Left ventricle myocardium inferior (tissue), 1 donor: ENCODE data around the gene ARHGEF10L. TPM values are rescaled to one million over a fixed set of nuclear protein-coding genes. Genes with fewer than 3 reads are reported as not detected.
"Not testable (repeated sequence)": the region's sequence is repeated elsewhere in the genome, so short reads cannot be mapped to it uniquely, and the experiment has no call there.

Experiments used
- DNase-seq: peaks from one replicate; pipeline ENCODE4 v3.0.0-alpha.2; 2020
- H3K27ac ChIP-seq: fragments of 200-600 bp; replicated peaks from 2 replicates; pipeline ENCODE4 v1.8.0; 2021
- H3K27me3 ChIP-seq: fragments of 200-600 bp; 2 replicates; pipeline ENCODE4 v1.8.0; 2021; ENCODE audit warnings: low read depth
- H3K36me3 ChIP-seq: fragments of 200-600 bp; 2 replicates; pipeline ENCODE4 v1.8.0; 2021
- H3K4me1 ChIP-seq: fragments of 200-600 bp; 2 replicates; pipeline ENCODE4 v1.8.0; 2021
- H3K4me3 ChIP-seq: fragments of 200-600 bp; 2 replicates; pipeline ENCODE4 v1.8.0; 2021; ENCODE audit warnings: mild to moderate bottlenecking, moderate library complexity
- H3K9me3 ChIP-seq: fragments of 200-600 bp; replicated peaks from 2 replicates; pipeline ENCODE4 v1.8.0; 2021
- CTCF ChIP-seq: fragments of 200-600 bp; IDR thresholded peaks from 2 replicates; pipeline ENCODE4 v1.8.0; 2021; ENCODE audit warnings: antibody characterized with exemption, mild to moderate bottlenecking, borderline replicate concordance
- intact Hi-C: fragments of 100-400 bp; cut with micrococcal nuclease; formaldehyde crosslinking; loops from one replicate; pipeline ENCODE4 v1.11.0; 2022
- total RNA-seq: library from RNA; stranded (reverse); fragmentation: NEBNext Ultra II Directional; extraction: Animal tissue kit (Norgen Biotek cat#: 25700); gene quantifications from one replicate; pipeline ENCODE4 v1.2.1, GENCODE V29; 2021
- donor health status: DM: no; HTN: yes; CAD: no; lungs with severe emphysema.

Gene ARHGEF10L
- total RNA-seq, 1 donor from 2014 or later = 59.1 TPM

- peak overlapping the region; percentile 22 for H3K27ac ChIP-seq
- no peak overlapping the region for H3K4me3 ChIP-seq
- no peaks in the 10 kb centered on the region for H3K36me3 ChIP-seq
- H3K27me3 ChIP-seq = no peaks in the 10 kb centered on the region
- intact Hi-C loops = loop anchor here (2.0 kb wide), 1 partner anchor 104 kb away; no protein-coding TSS in a partner anchor
- peaks cover 13% of the 10 kb centered on the region for H3K4me1 ChIP-seq
- H3K9me3 ChIP-seq = no peaks in the 10 kb centered on the region
- TF ChIP-seq CTCF = peak; percentile 90
- peak; percentile 85 for DNase-seq
Observed at GRCh38 chr1:17502326-17502778, 37.1 kb upstream of the ARHGEF10L start.

GRCh38 chr1:17503146-17503545 is 36.4 kb upstream of the ARHGEF10L start:
- Histone ChIP-seq H3K4me3 (no peak overlapping the region), H3K27ac (no peak overlapping the region), H3K27me3 (no peaks in the 10 kb centered on the region), H3K9me3 (no peaks in the 10 kb centered on the region), H3K36me3 (no peaks in the 10 kb centered on the region), H3K4me1 (peaks cover 13% of the 10 kb centered on the region)
- intact Hi-C loops = loop anchor here (2.0 kb wide), 1 partner anchor 104 kb away; no protein-coding TSS in a partner anchor
- no peak for DNase-seq
- TF ChIP-seq CTCF = no peak

- H3K27ac ChIP-seq, intact Hi-C loops, DNase-seq, H3K4me3 ChIP-seq, H3K9me3 ChIP-seq, H3K27me3 ChIP-seq, H3K36me3 ChIP-seq: not testable (repeated sequence)
- peaks cover 11% of the 10 kb centered on the region for H3K4me1 ChIP-seq
Observed at GRCh38 chr1:17507200-17507599, 32.3 kb upstream of the ARHGEF10L start.

- no peak for TF ChIP-seq CTCF
- Histone ChIP-seq H3K4me1 (peaks cover 4% of the 10 kb centered on the region), H3K9me3 (no peaks in the 10 kb centered on the region), H3K27ac (no peak overlapping the region), H3K36me3 (no peaks in the 10 kb centered on the region), H3K4me3 (no peak overlapping the region), H3K27me3 (no peaks in the 10 kb centered on the region)
- no peak for DNase-seq
- intact Hi-C loops = no loop called here
Observed at GRCh38 chr1:17507915-17508314, 31.6 kb upstream of the ARHGEF10L start.

- DNase-seq = no peak
- H3K4me3 ChIP-seq = no peak overlapping the region
- no peaks in the 10 kb centered on the region for H3K4me1 ChIP-seq
- intact Hi-C loops = no loop called here
- no peaks in the 10 kb centered on the region for H3K36me3 ChIP-seq
- no peaks in the 10 kb centered on the region for H3K9me3 ChIP-seq
- H3K27ac ChIP-seq = no peak overlapping the region
- H3K27me3 ChIP-seq = no peaks in the 10 kb centered on the region
- no peak for TF ChIP-seq CTCF
Observed at GRCh38 chr1:17509363-17509762, 30.1 kb upstream of the ARHGEF10L start.

- no peaks in the 10 kb centered on the region for H3K36me3 ChIP-seq
- no peaks in the 10 kb centered on the region for H3K27me3 ChIP-seq
- no peak for DNase-seq
- no peaks in the 10 kb centered on the region for H3K4me1 ChIP-seq
- no peak overlapping the region for H3K27ac ChIP-seq
- no peaks in the 10 kb centered on the region for H3K9me3 ChIP-seq
- H3K4me3 ChIP-seq = no peak overlapping the region
- intact Hi-C loops = no loop called here
- TF ChIP-seq CTCF = no peak
Observed at GRCh38 chr1:17510138-17510537, 29.4 kb upstream of the ARHGEF10L start.
